Activated B cell treated with CpG ODN at 0.5 μM for 24 hours (primary cell): ENCODE data around the gene UGT2B17. TPM values are rescaled to one million over a fixed set of nuclear protein-coding genes. Genes with fewer than 3 reads are reported as not detected.
A peak's percentile ranks its signal among the peaks of the same experiment; 100 is the strongest.
"Not testable (repeated sequence)": the region's sequence is repeated elsewhere in the genome, so short reads cannot be mapped to it uniquely, and the experiment has no call there.

Source experiments
- ATAC-seq: fragments of 200-7000 bp; cut with Tn5 transposase; one replicate; pipeline ENCODE4 v1.10.0; 2021; ENCODE audit warnings: low read depth, mild to moderate bottlenecking, moderate library complexity
- CTCF ChIA-PET: fragments of 350-600 bp; sonication (Branson Sonifier 250); formaldehyde crosslinking; loops from one replicate; lab custom pipeline; 2021; ENCODE audit warnings: antibody characterized with exemption; lab: Charles Lee
- POLR2A ChIA-PET: fragments of 350-600 bp; sonication (Branson Sonifier 250); formaldehyde crosslinking; loops from one replicate; lab custom pipeline; 2021; ENCODE audit warnings: antibody characterized with exemption; lab: Charles Lee
- DNase-seq: peaks from one replicate; pipeline ENCODE4 v3.0.0; 2022
- H3K27ac Mint-ChIP-seq: one replicate; pipeline ENCODE4 v1.8.0; 2020; ENCODE audit warnings: mixed read lengths
- H3K27me3 Mint-ChIP-seq: one replicate; pipeline ENCODE4 v1.8.0; 2021; ENCODE audit warnings: mixed read lengths
- H3K36me3 Mint-ChIP-seq: one replicate; pipeline ENCODE4 v1.8.0; 2021; ENCODE audit warnings: low read depth, mixed read lengths
- H3K4me1 Mint-ChIP-seq: one replicate; pipeline ENCODE4 v1.8.0; 2021; ENCODE audit warnings: mixed read lengths
- H3K4me3 Mint-ChIP-seq: one replicate; pipeline ENCODE4 v1.8.0; 2020; ENCODE audit warnings: mild to moderate bottlenecking, mixed read lengths
- H3K9me3 Mint-ChIP-seq: one replicate; pipeline ENCODE4 v1.8.0; 2020; ENCODE audit warnings: mixed read lengths
- CTCF ChIP-seq: fragments of 200-600 bp; IDR thresholded peaks from one replicate; pipeline ENCODE4 v1.8.0; 2022; ENCODE audit warnings: antibody characterized with exemption, mild to moderate bottlenecking
- intact Hi-C: fragments of 100-400 bp; cut with micrococcal nuclease; formaldehyde crosslinking; loops from one replicate; pipeline ENCODE4 v1.15.1; 2024
- total RNA-seq: library from RNA; stranded (reverse); gene quantifications from 2 replicates; pipeline ENCODE4 v1.2.3, GENCODE V29; 2022

Gene UGT2B17
- total RNA-seq, 1 donor from 2014 or later, result 2.8 TPM

DNA sequence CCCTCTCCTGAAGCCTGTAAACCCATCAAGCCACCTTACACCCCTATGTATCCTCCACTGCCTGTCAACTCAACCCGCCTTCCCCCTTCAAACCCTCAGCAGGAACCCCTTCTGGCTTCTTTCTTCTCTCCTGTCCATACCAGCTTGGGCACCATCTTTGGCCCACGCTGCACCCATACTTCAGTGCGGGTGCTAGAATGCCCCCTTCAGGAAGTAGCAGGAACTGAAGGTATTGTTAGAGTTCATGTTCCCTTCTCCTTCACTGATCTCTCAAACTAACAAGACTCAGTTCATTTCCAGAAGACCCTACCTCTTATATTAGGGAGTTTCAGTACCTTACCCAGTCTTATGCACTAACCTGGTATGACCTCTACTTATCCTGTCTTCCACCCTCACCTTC is 1.5 kb upstream of the UGT2B17 start:
- Mint-ChIP-seq H3K4me1 (peaks cover 25% of the 10 kb centered on the region), H3K27me3 (no peaks in the 10 kb centered on the region), H3K4me3 (no peak overlapping the region), H3K9me3 (no peaks in the 10 kb centered on the region), H3K36me3 (no peaks in the 10 kb centered on the region), H3K27ac (no peak overlapping the region)
- CTCF ChIA-PET, result no interaction called here
- POLR2A ChIA-PET, result no interaction called here
- intact Hi-C loops, result no loop called here
- DNase-seq, result no peak
- no peak for ATAC-seq
- TF ChIP-seq CTCF, result no peak

- POLR2A ChIA-PET, H3K27me3 Mint-ChIP-seq, H3K9me3 Mint-ChIP-seq, intact Hi-C loops, CTCF ChIA-PET, DNase-seq, H3K36me3 Mint-ChIP-seq, ATAC-seq: not testable (repeated sequence)
- H3K27ac Mint-ChIP-seq, result peak overlapping the region; percentile 80
- H3K4me3 Mint-ChIP-seq, result peak overlapping the region; percentile 68
- H3K4me1 Mint-ChIP-seq, result peaks cover 34% of the 10 kb centered on the region
These were observed 486 bp downstream of the UGT2B17 start for GRCh38 chr4:68575636-68576035.

DNA sequence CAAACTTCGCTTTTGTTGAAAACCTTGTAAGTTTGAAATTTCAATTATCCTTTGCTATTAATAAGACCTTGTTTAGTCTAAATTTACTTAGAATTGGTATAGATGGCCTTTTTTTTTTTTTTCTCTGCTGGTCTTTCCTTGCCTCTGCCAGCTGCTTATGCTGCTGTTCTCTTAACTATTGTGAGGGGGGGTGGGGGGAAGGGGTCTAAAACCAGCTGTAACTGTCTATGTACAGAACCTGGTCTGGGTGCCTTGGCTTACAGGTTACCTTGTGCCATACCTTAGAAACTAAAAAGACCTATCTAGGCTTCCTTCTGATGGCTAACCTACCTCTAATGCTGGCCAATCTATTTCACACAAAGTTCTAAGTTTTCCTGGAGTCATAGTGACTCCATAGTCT is 1.0 kb downstream of the UGT2B17 start:
- H3K4me3 Mint-ChIP-seq, result peak overlapping the region; percentile 68
- POLR2A ChIA-PET, result no interaction called here

GRCh38 chr4:68572653-68573170 is 3.4 kb downstream of the UGT2B17 start:
- POLR2A ChIA-PET, result no interaction called here
- H3K4me3 Mint-ChIP-seq, result peak overlapping the region; percentile 37
- H3K27ac Mint-ChIP-seq, result peak overlapping the region; percentile 8
- no peak for TF ChIP-seq CTCF
- intact Hi-C loops, result no loop called here
- no peak for DNase-seq
- peaks cover 47% of the 10 kb centered on the region for H3K4me1 Mint-ChIP-seq
- CTCF ChIA-PET, result no interaction called here
- no peak for ATAC-seq
- H3K27me3 Mint-ChIP-seq, result no peaks in the 10 kb centered on the region
- H3K9me3 Mint-ChIP-seq, result no peaks in the 10 kb centered on the region
- no peaks in the 10 kb centered on the region for H3K36me3 Mint-ChIP-seq

More for the DNA sequence above, 1.0 kb downstream of the UGT2B17 start:
- H3K9me3 Mint-ChIP-seq, result no peaks in the 10 kb centered on the region
- H3K4me1 Mint-ChIP-seq, result peaks cover 39% of the 10 kb centered on the region
- TF ChIP-seq CTCF, result no peak
- no peaks in the 10 kb centered on the region for H3K27me3 Mint-ChIP-seq
- CTCF ChIA-PET, result no interaction called here
- H3K27ac Mint-ChIP-seq, result peak overlapping the region; percentile 80
- no peak for ATAC-seq
- H3K36me3 Mint-ChIP-seq, result no peaks in the 10 kb centered on the region
- no peak for DNase-seq
- intact Hi-C loops, result no loop called here

DNA sequence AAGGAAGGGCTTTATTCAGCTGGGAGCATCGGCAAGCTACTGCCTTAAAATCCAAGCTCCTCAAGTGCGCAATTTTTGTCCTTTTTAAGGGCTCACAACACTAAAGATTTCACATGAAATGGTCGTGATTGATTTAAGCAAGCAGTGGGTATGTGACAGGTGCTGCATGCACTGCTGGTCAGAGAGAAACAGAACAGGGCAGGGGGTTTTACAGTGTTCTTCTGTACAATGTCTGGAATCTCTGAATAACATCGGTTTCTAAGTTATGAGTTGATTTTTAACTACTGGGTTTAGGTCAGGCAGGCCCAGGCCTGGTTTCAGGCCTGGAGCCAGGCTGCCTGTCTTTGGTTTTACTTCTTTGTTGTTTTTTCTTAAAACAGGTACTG is 6.0 kb downstream of the UGT2B17 start:
- Mint-ChIP-seq H3K27ac (peak overlapping the region; percentile 68), H3K27me3 (no peaks in the 10 kb centered on the region), H3K4me1 (peaks cover 32% of the 10 kb centered on the region), H3K9me3 (no peaks in the 10 kb centered on the region), H3K36me3 (no peaks in the 10 kb centered on the region), H3K4me3 (no peak overlapping the region)
- ChIA-PET CTCF (no interaction called here), POLR2A (interaction anchor here (0.6 kb wide), 1 partner anchor 9 kb away, joined by 5 read pairs; no protein-coding TSS in a partner anchor)
- DNase-seq (no peak), ATAC-seq (peak; percentile 25)
- no peak for TF ChIP-seq CTCF
- intact Hi-C loops, result no loop called here
